HepG2 (cell line): ENCODE results near the gene PHKG2. TPM values are rescaled to one million over a fixed set of nuclear protein-coding genes. Genes with fewer than 3 reads are reported as not detected.

Experiments used
- ATF1 ChIP-seq: IDR thresholded peaks from 2 replicates; pipeline ENCODE4 v1.6.1; 2016; ENCODE audit warnings: mild to moderate bottlenecking, control low read depth
- CBX5 ChIP-seq: sonication (generic); formaldehyde crosslinking; IDR thresholded peaks from 2 replicates; pipeline ENCODE4 v1.4.0; 2020; ENCODE audit warnings: missing genetic modification reagents, borderline replicate concordance
- FOXA3 ChIP-seq: IDR thresholded peaks from 2 replicates; pipeline ENCODE4 v1.6.1; 2016; ENCODE audit warnings: missing genetic modification reagents, missing compliant biosample characterization
- HOXA7 ChIP-seq: sonication (generic); formaldehyde crosslinking; IDR thresholded peaks from 2 replicates; pipeline ENCODE4 v1.8.1; 2022; ENCODE audit warnings: mild to moderate bottlenecking, missing genetic modification reagents, moderate library complexity
- KLF6 ChIP-seq: IDR thresholded peaks from 2 replicates; pipeline ENCODE4 v1.8.0; 2016; ENCODE audit warnings: missing biosample characterization, missing genetic modification reagents
- MAFF ChIP-seq: IDR thresholded peaks from 2 replicates; pipeline ENCODE4 v1.6.1; 2011; ENCODE audit warnings: low read depth, low read length, improper control_type of control experiment
- MXD4 ChIP-seq: IDR thresholded peaks from 2 replicates; pipeline ENCODE4 v1.6.1; 2016; ENCODE audit warnings: mild to moderate bottlenecking, missing biosample characterization, missing genetic modification reagents
- NCOA2 ChIP-seq: sonication (generic); formaldehyde crosslinking; IDR thresholded peaks from 2 replicates; pipeline ENCODE4 v1.8.0; 2022; ENCODE audit warnings: inconsistent platforms
- NPAS2 ChIP-seq: sonication (generic); formaldehyde crosslinking; IDR thresholded peaks from 2 replicates; pipeline ENCODE4 v1.8.0; 2022; ENCODE audit warnings: mild to moderate bottlenecking, missing genetic modification reagents, borderline replicate concordance
- PRPF4 ChIP-seq: fragments of 200-400 bp; formaldehyde crosslinking; IDR thresholded peaks from 2 replicates; pipeline ENCODE4 v1.6.1; 2016; ENCODE audit warnings: low read length, low read depth; ENCODE audit not compliant: poor library complexity, severe bottlenecking
- SRF ChIP-seq: IDR thresholded peaks from 2 replicates; pipeline ENCODE4 v1.6.1; 2011; ENCODE audit warnings: mild to moderate bottlenecking, low read depth, low read length, moderate library complexity
- TBP ChIP-seq: sonication (generic); formaldehyde crosslinking; IDR thresholded peaks from 2 replicates; pipeline ENCODE4 v1.5.0; 2020; ENCODE audit warnings: missing genetic modification reagents
- ZNF205 ChIP-seq: IDR thresholded peaks from 2 replicates; pipeline ENCODE4 v1.6.1; 2018; ENCODE audit warnings: missing biosample characterization, missing genetic modification reagents
- ZNF230 ChIP-seq: sonication (generic); formaldehyde crosslinking; IDR thresholded peaks from 2 replicates; pipeline ENCODE4 v1.4.0; 2020; ENCODE audit warnings: mild to moderate bottlenecking, missing genetic modification reagents
- polyA plus RNA-seq, 8 experiments: library from polyadenylated mRNA; depleted of rRNA in 3 of 8; stranded (reverse) in 7 of 8; unstranded in 1 of 8; fragments of >200 nt; fragmentation: Illumina TruSeq in 4 of 8; extraction: Trizol in 4 of 8; gene quantifications; 2 replicates each; pipeline versions ENCODE4 v1.2.1 to v1.2.3, GENCODE V29; 2011 to 2016; ENCODE audit warnings: low read depth in 4 of 8, missing spikeins in 1 of 8, mixed read lengths in 1 of 8; ENCODE audit not compliant: insufficient read depth in 1 of 8
- total RNA-seq, 5 experiments: library from RNA; depleted of rRNA; stranded (reverse); fragments of >200 nt; fragmentation: Illumina TruSeq; extraction: Trizol; gene quantifications; 2 replicates each; pipeline ENCODE4 v1.2.3, GENCODE V29; 2016; ENCODE audit warnings: low read depth in 1 of 5
- TF ChIP-seq, protein P1 (sequence below): sonication (generic); formaldehyde crosslinking; IDR thresholded peaks from 2 replicates; pipeline ENCODE4 v1.4.0; 2020; ENCODE audit warnings: mild to moderate bottlenecking, missing genetic modification reagents
- TF ChIP-seq, protein P2 (sequence below): sonication (generic); formaldehyde crosslinking; IDR thresholded peaks from 2 replicates; pipeline ENCODE4 v1.4.0; 2020; ENCODE audit warnings: mild to moderate bottlenecking, missing genetic modification reagents
- TF ChIP-seq, protein P3 (sequence below): sonication (generic); formaldehyde crosslinking; IDR thresholded peaks from 2 replicates; pipeline ENCODE4 v1.5.0; 2020; ENCODE audit warnings: mild to moderate bottlenecking, missing genetic modification reagents, borderline replicate concordance
- TF ChIP-seq, protein P4 (sequence below): IDR thresholded peaks from 2 replicates; pipeline ENCODE4 v1.6.1; 2016; ENCODE audit warnings: low read depth

Gene PHKG2
- total and polyA plus RNA-seq, 2 of the 13 experiments (the other 11 are each of a cell fraction or from before 2014, with no cell fraction given) = 37.4 to 42.1 TPM

DNA sequence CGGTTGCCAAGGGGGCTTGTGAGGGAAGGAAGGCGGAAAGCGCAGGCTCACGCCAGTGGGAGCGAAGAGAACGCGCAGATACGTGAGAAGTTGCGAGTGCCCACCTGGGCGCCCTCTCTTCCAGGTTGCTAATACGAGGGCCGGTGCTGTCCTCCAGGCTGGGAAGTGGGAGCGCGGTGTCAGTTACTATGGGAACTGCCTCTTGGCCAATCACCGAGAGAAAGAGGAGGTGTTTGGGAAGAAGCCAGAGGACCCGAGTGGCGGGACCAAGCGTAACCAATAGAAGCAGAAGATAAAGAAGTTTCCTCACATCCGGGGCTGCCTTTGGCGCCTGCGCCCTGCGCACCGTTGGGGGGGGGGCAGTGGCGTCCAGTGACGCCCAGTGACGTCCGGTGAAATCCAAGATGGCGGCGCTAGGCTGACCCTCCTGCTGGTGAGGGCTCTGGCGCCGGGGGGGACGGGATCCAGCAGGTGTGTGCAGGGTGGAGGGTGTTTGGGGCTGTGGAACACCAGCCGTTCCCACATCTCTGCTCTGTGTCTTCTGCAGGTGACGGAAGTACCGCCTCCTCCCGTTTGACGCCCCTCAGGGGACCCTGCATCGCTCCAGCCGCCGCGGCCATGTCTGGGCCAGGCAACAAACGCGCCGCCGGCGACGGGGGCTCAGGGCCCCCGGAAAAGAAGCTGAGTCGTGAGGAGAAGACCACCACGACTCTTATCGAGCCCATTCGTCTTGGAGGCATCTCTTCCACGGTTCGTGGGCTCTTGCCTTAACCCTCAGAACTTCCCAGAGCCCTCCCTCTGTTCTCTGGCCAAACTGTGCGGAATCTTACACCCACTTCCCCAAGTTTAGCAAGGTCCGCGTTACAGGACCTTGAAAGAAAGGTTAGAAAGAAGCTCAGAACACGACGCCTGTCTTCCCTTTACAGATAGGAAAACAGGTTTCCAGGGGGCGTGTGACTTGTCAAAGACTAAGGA is 14.0 kb downstream of the PHKG2 start, which contains the start of the genes CFAP119 and RNF40 (continued):
- TF ChIP-seq, protein P1, sequence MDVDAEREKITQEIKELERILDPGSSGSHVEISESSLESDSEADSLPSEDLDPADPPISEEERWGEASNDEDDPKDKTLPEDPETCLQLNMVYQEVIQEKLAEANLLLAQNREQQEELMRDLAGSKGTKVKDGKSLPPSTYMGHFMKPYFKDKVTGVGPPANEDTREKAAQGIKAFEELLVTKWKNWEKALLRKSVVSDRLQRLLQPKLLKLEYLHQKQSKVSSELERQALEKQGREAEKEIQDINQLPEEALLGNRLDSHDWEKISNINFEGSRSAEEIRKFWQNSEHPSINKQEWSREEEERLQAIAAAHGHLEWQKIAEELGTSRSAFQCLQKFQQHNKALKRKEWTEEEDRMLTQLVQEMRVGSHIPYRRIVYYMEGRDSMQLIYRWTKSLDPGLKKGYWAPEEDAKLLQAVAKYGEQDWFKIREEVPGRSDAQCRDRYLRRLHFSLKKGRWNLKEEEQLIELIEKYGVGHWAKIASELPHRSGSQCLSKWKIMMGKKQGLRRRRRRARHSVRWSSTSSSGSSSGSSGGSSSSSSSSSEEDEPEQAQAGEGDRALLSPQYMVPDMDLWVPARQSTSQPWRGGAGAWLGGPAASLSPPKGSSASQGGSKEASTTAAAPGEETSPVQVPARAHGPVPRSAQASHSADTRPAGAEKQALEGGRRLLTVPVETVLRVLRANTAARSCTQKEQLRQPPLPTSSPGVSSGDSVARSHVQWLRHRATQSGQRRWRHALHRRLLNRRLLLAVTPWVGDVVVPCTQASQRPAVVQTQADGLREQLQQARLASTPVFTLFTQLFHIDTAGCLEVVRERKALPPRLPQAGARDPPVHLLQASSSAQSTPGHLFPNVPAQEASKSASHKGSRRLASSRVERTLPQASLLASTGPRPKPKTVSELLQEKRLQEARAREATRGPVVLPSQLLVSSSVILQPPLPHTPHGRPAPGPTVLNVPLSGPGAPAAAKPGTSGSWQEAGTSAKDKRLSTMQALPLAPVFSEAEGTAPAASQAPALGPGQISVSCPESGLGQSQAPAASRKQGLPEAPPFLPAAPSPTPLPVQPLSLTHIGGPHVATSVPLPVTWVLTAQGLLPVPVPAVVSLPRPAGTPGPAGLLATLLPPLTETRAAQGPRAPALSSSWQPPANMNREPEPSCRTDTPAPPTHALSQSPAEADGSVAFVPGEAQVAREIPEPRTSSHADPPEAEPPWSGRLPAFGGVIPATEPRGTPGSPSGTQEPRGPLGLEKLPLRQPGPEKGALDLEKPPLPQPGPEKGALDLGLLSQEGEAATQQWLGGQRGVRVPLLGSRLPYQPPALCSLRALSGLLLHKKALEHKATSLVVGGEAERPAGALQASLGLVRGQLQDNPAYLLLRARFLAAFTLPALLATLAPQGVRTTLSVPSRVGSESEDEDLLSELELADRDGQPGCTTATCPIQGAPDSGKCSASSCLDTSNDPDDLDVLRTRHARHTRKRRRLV (CRISPR knock-in tag) = peak; percentile 27; the same call in 1 of the 2 replicates
- TF ChIP-seq KLF6 (CRISPR knock-in tag) (no peak), CBX5 (CRISPR knock-in tag) (no peak; the same call in 1 of the 2 replicates), SRF (no peak), NPAS2 (CRISPR knock-in tag) (no peak), HOXA7 (CRISPR knock-in tag) (no peak), PRPF4 (no peak), TBP (CRISPR knock-in tag) (0 out of 2 replicates have a peak, but pooled peaks have one; percentile 87), NCOA2 (0 out of 2 replicates have a peak, but pooled peaks have one; percentile 42), MXD4 (CRISPR knock-in tag) (peak; percentile 83), ZNF230 (CRISPR knock-in tag) (peak; percentile 21; the same call in 1 of the 2 replicates), ZNF205 (CRISPR knock-in tag) (peak; percentile 76), FOXA3 (CRISPR knock-in tag) (peak; percentile 33; the same call in 1 of the 2 replicates), ATF1 (CRISPR knock-in tag) (peak; percentile 91), MAFF (no peak)
- TF ChIP-seq, protein P2, sequence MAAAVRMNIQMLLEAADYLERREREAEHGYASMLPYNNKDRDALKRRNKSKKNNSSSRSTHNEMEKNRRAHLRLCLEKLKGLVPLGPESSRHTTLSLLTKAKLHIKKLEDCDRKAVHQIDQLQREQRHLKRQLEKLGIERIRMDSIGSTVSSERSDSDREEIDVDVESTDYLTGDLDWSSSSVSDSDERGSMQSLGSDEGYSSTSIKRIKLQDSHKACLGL (CRISPR knock-in tag) = peak; percentile 19
- TF ChIP-seq, protein P3, sequence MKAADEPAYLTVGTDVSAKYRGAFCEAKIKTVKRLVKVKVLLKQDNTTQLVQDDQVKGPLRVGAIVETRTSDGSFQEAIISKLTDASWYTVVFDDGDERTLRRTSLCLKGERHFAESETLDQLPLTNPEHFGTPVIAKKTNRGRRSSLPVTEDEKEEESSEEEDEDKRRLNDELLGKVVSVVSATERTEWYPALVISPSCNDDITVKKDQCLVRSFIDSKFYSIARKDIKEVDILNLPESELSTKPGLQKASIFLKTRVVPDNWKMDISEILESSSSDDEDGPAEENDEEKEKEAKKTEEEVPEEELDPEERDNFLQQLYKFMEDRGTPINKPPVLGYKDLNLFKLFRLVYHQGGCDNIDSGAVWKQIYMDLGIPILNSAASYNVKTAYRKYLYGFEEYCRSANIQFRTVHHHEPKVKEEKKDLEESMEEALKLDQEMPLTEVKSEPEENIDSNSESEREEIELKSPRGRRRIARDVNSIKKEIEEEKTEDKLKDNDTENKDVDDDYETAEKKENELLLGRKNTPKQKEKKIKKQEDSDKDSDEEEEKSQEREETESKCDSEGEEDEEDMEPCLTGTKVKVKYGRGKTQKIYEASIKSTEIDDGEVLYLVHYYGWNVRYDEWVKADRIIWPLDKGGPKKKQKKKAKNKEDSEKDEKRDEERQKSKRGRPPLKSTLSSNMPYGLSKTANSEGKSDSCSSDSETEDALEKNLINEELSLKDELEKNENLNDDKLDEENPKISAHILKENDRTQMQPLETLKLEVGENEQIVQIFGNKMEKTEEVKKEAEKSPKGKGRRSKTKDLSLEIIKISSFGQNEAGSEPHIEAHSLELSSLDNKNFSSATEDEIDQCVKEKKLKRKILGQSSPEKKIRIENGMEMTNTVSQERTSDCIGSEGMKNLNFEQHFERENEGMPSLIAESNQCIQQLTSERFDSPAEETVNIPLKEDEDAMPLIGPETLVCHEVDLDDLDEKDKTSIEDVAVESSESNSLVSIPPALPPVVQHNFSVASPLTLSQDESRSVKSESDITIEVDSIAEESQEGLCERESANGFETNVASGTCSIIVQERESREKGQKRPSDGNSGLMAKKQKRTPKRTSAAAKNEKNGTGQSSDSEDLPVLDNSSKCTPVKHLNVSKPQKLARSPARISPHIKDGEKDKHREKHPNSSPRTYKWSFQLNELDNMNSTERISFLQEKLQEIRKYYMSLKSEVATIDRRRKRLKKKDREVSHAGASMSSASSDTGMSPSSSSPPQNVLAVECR (CRISPR knock-in tag) = peak; percentile 100
- TF ChIP-seq, protein P4, sequence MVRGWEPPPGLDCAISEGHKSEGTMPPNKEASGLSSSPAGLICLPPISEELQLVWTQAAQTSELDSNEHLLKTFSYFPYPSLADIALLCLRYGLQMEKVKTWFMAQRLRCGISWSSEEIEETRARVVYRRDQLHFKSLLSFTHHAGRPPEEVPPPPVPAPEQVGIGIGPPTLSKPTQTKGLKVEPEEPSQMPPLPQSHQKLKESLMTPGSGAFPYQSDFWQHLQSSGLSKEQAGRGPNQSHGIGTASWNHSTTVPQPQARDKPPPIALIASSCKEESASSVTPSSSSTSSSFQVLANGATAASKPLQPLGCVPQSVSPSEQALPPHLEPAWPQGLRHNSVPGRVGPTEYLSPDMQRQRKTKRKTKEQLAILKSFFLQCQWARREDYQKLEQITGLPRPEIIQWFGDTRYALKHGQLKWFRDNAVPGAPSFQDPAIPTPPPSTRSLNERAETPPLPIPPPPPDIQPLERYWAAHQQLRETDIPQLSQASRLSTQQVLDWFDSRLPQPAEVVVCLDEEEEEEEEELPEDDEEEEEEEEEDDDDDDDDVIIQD = peak; percentile 70
